ENCODE results near the gene HBP1.

GRCh38 chr7:107219563-107220244 lies 50.9 kb downstream of the HBP1 start:
- TF ChIP-seq CTCF (IDR thresholded peaks at IDR 0.05; ENCODE audit: poor library complexity, severe bottlenecking) = no peak
- TF ChIP-seq EP300 (conservative IDR thresholded peaks at IDR 0.05; ENCODE audit: poor library complexity, severe bottlenecking) = no peak
- TF ChIP-seq POLR2AphosphoS5 (IDR thresholded peaks at IDR 0.05) = no peak
- no peak for TF ChIP-seq TAF1 (IDR thresholded peaks at IDR 0.05; ENCODE audit: low read depth)
- no peak for TF ChIP-seq EZH2 (IDR thresholded peaks at IDR 0.05; ENCODE audit: borderline replicate concordance, insufficient read depth, low read length, poor library complexity, severe bottlenecking)
- no peak for TF ChIP-seq REST (IDR thresholded peaks at IDR 0.05; ENCODE audit: borderline replicate concordance)
- TF ChIP-seq SMC3 (conservative IDR thresholded peaks at IDR 0.05; ENCODE audit: poor library complexity) = no peak

Data from neural cell (in vitro differentiated cells).